ENCODE results near the gene DDHD1.

Gene DDHD1

GRCh38 chr14:52987042-52987441 lies 166.1 kb downstream of the DDHD1 start:
- no peak for DNase-seq

Data from activated CD4-positive, alpha-beta T cell treated with anti-CD3 and anti-CD28 coated beads, Interleukin-10, Interleukin-2, amounts not matched to agents 100 ng/mL and 50 ng/mL, durations not matched to agents 16 hours and 8 hours (primary cell).